Heart left ventricle (tissue), 16 donors: ENCODE measurements around the gene MAPK1IP1L. TPM values are rescaled to one million over a fixed set of nuclear protein-coding genes. Genes with fewer than 3 reads are reported as not detected.
"Not testable (repeated sequence)": the region's sequence is repeated elsewhere in the genome, so short reads cannot be mapped to it uniquely, and the experiment has no call there.

Experiments
- ATAC-seq, 4 donors: fragments of 200-7000 bp; cut with Tn5 transposase; one replicate each; pipeline ENCODE4 v1.9.1; 2020 to 2022; ENCODE audit warnings: moderate library complexity in 4 of 4, mild to moderate bottlenecking in 3 of 4, moderate number of reproducible peaks in 1 of 4
- DNase-seq, 5 donors: peaks; one replicate each; pipeline ENCODE4 v3.0.0-alpha.2; 2020
- H3K27ac ChIP-seq, 12 donors: fragments of 200-600 bp; sonication (generic) in 4 of 12; one replicate each; pipeline versions ENCODE4 v1.5.0 to v1.8.0; 2016 to 2022; ENCODE audit warnings: mild to moderate bottlenecking in 2 of 12
- H3K27me3 ChIP-seq, 9 donors: fragments of 200-600 bp; sonication (generic) in 2 of 9; one replicate each; pipeline versions ENCODE4 v1.5.1 to v1.8.0; 2016 to 2022; ENCODE audit warnings: mild to moderate bottlenecking in 3 of 9
- H3K36me3 ChIP-seq, 9 donors: fragments of 200-600 bp; sonication (generic) in 2 of 9; one replicate each; pipeline versions ENCODE4 v1.5.0 to v1.8.0; 2018 to 2022; ENCODE audit warnings: mild to moderate bottlenecking in 2 of 9
- H3K4me1 ChIP-seq, 12 donors: fragments of 200-600 bp; sonication (generic) in 4 of 12; one replicate each; pipeline versions ENCODE4 v1.5.0 to v1.8.0; 2016 to 2022; ENCODE audit warnings: mild to moderate bottlenecking in 3 of 12
- H3K4me3 ChIP-seq, 12 donors: fragments of 200-600 bp; sonication (generic) in 4 of 12; one replicate each; pipeline versions ENCODE4 v1.5.0 to v1.8.0; 2017 to 2022; ENCODE audit warnings: mild to moderate bottlenecking in 9 of 12, moderate library complexity in 4 of 12
- H3K9me3 ChIP-seq, 12 donors: fragments of 200-600 bp; sonication (generic) in 4 of 12; one replicate each; pipeline versions ENCODE4 v1.5.0 to v1.8.0; 2016 to 2022; ENCODE audit warnings: mild to moderate bottlenecking in 1 of 12
- CTCF ChIP-seq, 12 donors: fragments of 200-600 bp; sonication (generic) in 4 of 12; IDR thresholded peaks; one replicate each; pipeline versions ENCODE4 v1.5.0 to v1.8.0; 2018 to 2022; ENCODE audit warnings: antibody characterized with exemption in 12 of 12, mild to moderate bottlenecking in 5 of 12
- POLR2A ChIP-seq, 2 donors: fragments of 450-650 bp; IDR thresholded peaks; one replicate each; pipeline ENCODE4 v1.6.1; 2017; ENCODE audit warnings: antibody characterized with exemption in 2 of 2, mild to moderate bottlenecking in 2 of 2, moderate library complexity in 2 of 2
- WGBS, 4 donors: extraction: QIAGEN DNeasy Blood & Tissue Kit in 2 of 4; methylation state at CpG; one replicate each; pipeline versions ENCODE4 v1.1.5 to v1.1.7; 2013 to 2018; 5-methylcytosine and 5-hydroxymethylcytosine counted together
- intact Hi-C, 10 donors: fragments of 100-400 bp; cut with DNase I; formaldehyde crosslinking; loops; one replicate each; pipeline versions ENCODE4 v1.11.1 to v1.14.2; 2022
- polyA plus RNA-seq, 2 donors: library from polyadenylated mRNA; stranded (reverse); fragments of 200-250 nt; gene quantifications; one replicate each; pipeline ENCODE4 v1.2.3, GENCODE V29; 2013
- total RNA-seq, 9 donors: library from RNA; depleted of rRNA in 2 of 9; stranded (reverse); fragments of >200 nt in 2 of 9; fragmentation: NEBNext Ultra II Directional in 3 of 9; extraction: Animal tissue kit (Norgen Biotek cat#: 25700) in 3 of 9; gene quantifications; one replicate each; pipeline versions ENCODE4 v1.1.0 to v1.2.4, GENCODE V29; 2016 to 2023
- donor health status: ischemic (EF 13 %, LVEDD 7.1; RV severe dilation, severe dysfunction).
- donor health status: healthy with polysubstance abuse.
- donor health status: DM: no; HTN: yes; CAD: no.
- donor health status: DM: no; HTN: no; CAD: no.
- donor health status: ischemic (EF 25% LVEDD 6.9; RV normal size, moderate dysfunction).
- donor health status: ischemic (EF 25% LVEDD 5.7; RV mildly dilated, moderate dysfunction).
- donor health status: healthy.
- donor health status: DM: yes; HTN: yes; CAD: no.
- donor health status: ischemic (EF 35%, LVEDD 5.7; RV mildly dilated, moderate dysfunction).
- donor health status: nonischemic (EF 11% LVEDD 7.7; RV severe dilation, severe dysfunction).
- donor health status: DM: yes; HTN: yes; CAD: no.
- donor health status: PGD.
- donor health status: ischemic (EF 29% LVEDD 5.4; RV normal size, mild dysfunction).
- donor health status: nonischemic (EF 23%, LVEDD 6.1; RV moderate dilation, normal function).

Gene MAPK1IP1L
- total and polyA plus RNA-seq, 11 donors = 23.8 to 159 (median 77.5) TPM

DNA sequence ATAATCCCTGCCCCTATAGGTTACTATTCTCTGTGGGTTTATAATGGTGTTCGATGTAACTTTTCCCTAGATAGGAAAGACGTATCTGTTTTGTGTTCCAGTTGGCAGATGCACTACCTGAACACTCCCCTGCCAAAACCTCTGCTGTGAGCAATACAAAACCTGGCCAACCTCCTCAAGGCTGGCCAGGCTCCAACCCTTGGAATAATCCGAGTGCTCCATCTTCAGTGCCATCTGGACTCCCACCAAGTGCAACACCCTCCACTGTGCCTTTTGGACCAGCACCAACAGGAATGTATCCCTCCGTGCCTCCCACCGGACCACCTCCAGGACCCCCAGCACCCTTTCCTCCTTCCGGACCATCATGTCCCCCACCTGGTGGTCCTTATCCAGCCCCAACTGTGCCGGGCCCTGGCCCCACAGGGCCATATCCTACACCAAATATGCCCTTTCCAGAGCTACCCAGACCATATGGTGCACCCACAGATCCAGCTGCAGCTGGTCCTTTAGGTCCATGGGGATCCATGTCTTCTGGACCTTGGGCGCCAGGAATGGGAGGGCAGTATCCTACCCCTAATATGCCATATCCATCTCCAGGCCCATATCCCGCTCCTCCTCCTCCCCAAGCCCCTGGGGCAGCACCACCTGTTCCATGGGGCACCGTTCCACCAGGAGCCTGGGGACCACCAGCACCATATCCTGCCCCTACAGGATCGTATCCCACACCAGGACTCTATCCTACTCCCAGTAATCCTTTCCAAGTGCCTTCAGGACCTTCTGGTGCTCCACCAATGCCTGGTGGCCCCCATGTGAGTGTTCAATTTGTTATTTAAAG lies 11.3 kb downstream of the MAPK1IP1L start:
- ATAC-seq (peak; percentile 80 to 87 (median 84)), DNase-seq (peak; percentile 25 to 72 (median 63))
- Histone ChIP-seq H3K27me3 (no peaks in the 10 kb centered on the region), H3K4me3 (no peak overlapping the region), H3K9me3 (no peaks in the 10 kb centered on the region), H3K27ac (peak overlapping the region in 6 of 12 donors; percentile 2 to 36 (median 28)), H3K4me1 (peaks cover 5 to 58% (median 20%) of the 10 kb centered on the region in 12 donors), H3K36me3 (peaks cover 0 to 84% (median 61%) of the 10 kb centered on the region in 9 donors)
- intact Hi-C loops = no loop called here
- 61 to 64% (median 63%) methylated on average over 11 of the region's 11 CpGs for WGBS, 4 donors
- TF ChIP-seq POLR2A (IDR thresholded peaks at IDR 0.05) (no peak), CTCF (IDR thresholded peaks at IDR 0.05) (no peak)

GRCh38 chr14:55064896-55065295 lies 13.4 kb downstream of the MAPK1IP1L start:
- WGBS, 4 donors = 71 to 84% (median 71%) methylated on average over 2 of the region's 2 CpGs
- DNase-seq, H3K9me3 ChIP-seq, H3K4me3 ChIP-seq, ATAC-seq, intact Hi-C loops, H3K27me3 ChIP-seq: not testable (repeated sequence)
- H3K4me1 ChIP-seq = peaks cover 5 to 48% (median 20%) of the 10 kb centered on the region in 12 donors
- H3K27ac ChIP-seq = peak overlapping the region in 5 of 12 donors; percentile 2 to 41 (median 27)
- peaks cover 0 to 75% (median 51%) of the 10 kb centered on the region in 9 donors for H3K36me3 ChIP-seq

GRCh38 chr14:55065411-55065810 lies 14.0 kb downstream of the MAPK1IP1L start:
- H3K4me1 ChIP-seq = peaks cover 5 to 53% (median 19%) of the 10 kb centered on the region in 12 donors
- no peak overlapping the region for H3K4me3 ChIP-seq
- peak overlapping the region in 7 of 12 donors; percentile 2 to 41 (median 33) for H3K27ac ChIP-seq
- intact Hi-C loops = no loop called here
- no peak for TF ChIP-seq POLR2A (IDR thresholded peaks at IDR 0.05)
- DNase-seq (no peak), ATAC-seq (no peak)
- no peaks in the 10 kb centered on the region for H3K9me3 ChIP-seq
- no peaks in the 10 kb centered on the region for H3K27me3 ChIP-seq
- H3K36me3 ChIP-seq = peaks cover 0 to 75% (median 51%) of the 10 kb centered on the region in 9 donors
- WGBS, 4 donors = 53 to 70% (median 64%) methylated on average over 2 of the region's 2 CpGs

DNA sequence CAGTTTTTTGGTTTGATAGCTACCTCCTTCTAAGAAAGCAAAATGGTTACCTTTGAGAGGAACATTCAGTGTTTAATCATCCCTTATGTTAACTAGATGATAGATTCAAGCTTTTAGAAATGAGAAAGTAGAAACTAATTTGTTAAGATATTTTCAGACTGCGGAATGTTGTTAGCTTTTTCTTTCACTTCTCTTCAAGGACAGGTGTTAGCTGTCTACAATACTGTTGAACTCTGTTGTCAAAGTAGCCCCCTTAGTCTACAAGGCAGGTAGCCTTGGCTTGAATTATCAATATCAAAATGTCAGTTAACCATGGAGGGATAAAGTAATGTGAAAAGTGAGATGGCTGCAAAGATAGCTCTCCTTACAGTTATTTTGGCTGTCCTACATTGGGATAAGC lies 14.8 kb downstream of the MAPK1IP1L start:
- TF ChIP-seq CTCF (IDR thresholded peaks at IDR 0.05) (no peak), POLR2A (IDR thresholded peaks at IDR 0.05) (no peak)
- ATAC-seq (no peak), DNase-seq (no peak)
- H3K36me3 ChIP-seq = peaks cover 0 to 67% (median 48%) of the 10 kb centered on the region in 9 donors
- WGBS, 4 donors = 93 to 100% (median 96%) methylated on average over 1 of the region's 1 CpG
- H3K4me3 ChIP-seq = no peak overlapping the region
- H3K9me3 ChIP-seq = no peaks in the 10 kb centered on the region
- H3K27me3 ChIP-seq = no peaks in the 10 kb centered on the region
- peaks cover 5 to 54% (median 19%) of the 10 kb centered on the region in 12 donors for H3K4me1 ChIP-seq
- H3K27ac ChIP-seq = no peak overlapping the region
- intact Hi-C loops = no loop called here

DNA sequence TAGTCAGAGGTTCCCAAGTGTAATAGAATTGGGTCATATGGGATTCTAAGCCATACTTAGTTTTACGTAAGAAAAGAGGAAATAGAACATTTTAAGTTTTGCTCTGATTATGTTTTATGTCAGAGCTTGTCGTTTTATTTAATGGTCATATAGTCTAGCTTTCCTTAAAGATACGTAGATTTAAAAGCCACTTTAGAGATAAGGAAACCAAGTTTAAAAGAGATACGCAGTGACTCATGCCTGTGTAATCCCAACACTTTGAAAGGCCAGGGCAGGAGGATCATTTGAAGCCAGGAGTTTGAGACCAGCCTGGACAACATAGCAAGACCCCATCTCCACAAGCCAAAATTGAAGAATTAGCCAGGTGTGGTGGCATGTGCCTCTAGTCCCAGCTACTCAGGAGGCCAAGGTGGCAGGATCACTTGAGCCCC lies 19.5 kb downstream of the MAPK1IP1L start:
- Histone ChIP-seq H3K27ac (peak overlapping the region in 9 of 12 donors; percentile 44 to 79 (median 58)), H3K9me3 (no peaks in the 10 kb centered on the region), H3K36me3 (peaks cover 0 to 19% (median 13%) of the 10 kb centered on the region in 9 donors), H3K4me3 (no peak overlapping the region), H3K27me3 (no peaks in the 10 kb centered on the region), H3K4me1 (peaks cover 0 to 45% (median 21%) of the 10 kb centered on the region in 12 donors)
- intact Hi-C loops = no loop called here
- TF ChIP-seq CTCF (IDR thresholded peaks at IDR 0.05) (no peak), POLR2A (IDR thresholded peaks at IDR 0.05) (no peak)
- DNase-seq (no peak), ATAC-seq (no peak)
- 76 to 80% (median 78%) methylated on average over 4 of the region's 4 CpGs for WGBS, 4 donors
